GM03348 (cell line): ENCODE results near the gene DUSP16.
"Not testable (repeated sequence)": the region's sequence is repeated elsewhere in the genome, so short reads cannot be mapped to it uniquely, and the experiment has no call there.

Source experiments
- DNase-seq: peaks from one replicate; pipeline ENCODE4 v3.0.0; 2012; ENCODE audit warnings: low spot score

DUSP16 gene

GRCh38 chr12:12520273-12520672 lies 42.4 kb downstream of the DUSP16 start:
- no peak for DNase-seq

DNA sequence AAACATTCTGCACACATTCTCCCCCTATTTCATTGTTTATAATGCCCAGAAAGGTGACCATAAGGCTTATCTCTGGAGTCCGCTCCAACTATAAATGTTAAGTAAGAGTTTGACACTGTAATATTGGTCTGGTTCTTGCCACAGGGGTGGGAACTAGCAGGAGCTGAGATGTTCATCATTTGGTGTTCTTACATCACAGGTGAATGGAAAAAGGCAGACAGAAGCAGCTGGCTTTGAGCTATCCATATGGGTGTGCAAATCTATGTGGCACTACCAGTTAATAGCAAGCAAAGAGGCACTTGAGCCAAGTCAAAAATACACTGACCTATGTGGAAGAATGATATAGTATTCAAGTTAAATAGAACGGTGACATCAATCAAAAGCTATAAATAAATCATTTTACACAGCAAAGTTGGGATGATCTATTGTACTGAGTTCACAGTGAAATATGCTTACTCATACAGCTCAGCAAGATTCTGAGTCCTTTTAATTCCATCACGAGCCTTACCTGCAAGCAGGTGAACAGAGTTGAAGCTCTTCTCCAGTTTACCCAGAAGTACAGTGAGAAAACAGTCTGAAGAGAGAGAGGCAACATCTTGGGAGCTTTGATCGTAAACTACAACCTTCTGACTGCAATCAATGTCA lies 43.2 kb downstream of the DUSP16 start:
- DNase-seq = no peak

DNA sequence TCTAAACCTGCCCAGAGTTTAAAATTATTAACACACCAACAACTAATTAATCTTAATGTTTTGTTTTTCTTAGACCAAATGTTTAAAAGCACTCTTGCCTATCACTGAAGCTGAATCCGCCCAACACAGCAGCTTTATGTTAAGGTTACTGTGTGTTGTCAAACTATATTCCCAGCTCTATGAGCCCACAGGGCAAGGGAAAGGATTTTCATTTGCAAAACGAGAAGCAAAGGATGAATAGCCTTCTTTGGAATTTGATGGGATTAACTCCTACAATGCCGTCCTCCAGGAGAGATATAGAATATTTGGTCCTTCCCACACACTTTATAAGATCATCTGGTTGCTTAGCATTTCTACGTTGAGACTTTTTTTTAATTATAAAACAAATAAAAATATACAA lies 43.7 kb downstream of the DUSP16 start:
- DNase-seq = no peak

DNA sequence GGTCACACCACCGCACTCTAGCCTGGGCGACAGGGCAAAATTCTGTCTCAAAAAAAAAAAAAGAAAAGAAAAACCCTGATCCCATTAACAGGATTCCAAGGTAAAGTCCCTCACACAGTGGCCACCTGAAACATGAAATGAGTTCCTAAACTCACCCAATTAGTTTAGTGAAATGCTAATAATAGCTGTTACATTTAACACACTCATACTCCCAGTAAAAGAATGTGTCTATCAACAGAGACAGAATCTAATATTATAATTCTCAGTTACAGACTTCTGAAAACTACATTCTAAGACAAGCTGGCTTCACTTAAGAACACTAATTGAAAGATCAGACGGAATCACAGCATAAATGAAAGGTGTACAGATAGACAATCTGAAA lies 44.2 kb downstream of the DUSP16 start:
- DNase-seq = no peak

DNA sequence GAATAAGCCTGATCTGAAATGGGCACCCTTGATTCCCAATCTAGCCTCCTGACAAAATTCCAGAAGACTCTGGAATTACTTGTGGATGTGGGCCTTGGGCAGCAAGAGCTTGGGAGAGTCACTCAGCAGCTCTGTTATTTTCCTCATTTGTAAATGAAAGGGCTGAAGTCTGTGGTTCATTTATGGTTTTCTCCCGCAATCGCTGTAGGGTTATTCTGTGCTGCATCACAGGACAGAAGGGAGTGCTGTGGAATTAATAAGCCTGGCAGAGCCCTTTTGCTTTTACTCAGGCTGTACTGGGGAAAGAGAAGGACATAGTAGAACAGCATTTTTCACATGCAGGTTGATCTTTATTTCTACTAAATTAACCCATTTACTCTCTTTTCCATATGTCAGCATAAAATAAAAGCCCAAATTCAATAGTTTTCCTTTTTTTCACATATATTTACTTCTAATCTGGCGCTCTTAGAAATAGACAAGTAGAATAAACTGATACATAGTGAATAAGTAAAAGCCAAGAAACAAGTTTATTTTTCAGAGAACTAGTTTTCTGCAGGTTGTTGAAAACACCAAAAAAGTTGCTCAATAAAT lies 49.2 kb downstream of the DUSP16 start:
- no peak for DNase-seq

GRCh38 chr12:12511895-12512711 lies 50.6 kb downstream of the DUSP16 start:
- no peak for DNase-seq

DNA sequence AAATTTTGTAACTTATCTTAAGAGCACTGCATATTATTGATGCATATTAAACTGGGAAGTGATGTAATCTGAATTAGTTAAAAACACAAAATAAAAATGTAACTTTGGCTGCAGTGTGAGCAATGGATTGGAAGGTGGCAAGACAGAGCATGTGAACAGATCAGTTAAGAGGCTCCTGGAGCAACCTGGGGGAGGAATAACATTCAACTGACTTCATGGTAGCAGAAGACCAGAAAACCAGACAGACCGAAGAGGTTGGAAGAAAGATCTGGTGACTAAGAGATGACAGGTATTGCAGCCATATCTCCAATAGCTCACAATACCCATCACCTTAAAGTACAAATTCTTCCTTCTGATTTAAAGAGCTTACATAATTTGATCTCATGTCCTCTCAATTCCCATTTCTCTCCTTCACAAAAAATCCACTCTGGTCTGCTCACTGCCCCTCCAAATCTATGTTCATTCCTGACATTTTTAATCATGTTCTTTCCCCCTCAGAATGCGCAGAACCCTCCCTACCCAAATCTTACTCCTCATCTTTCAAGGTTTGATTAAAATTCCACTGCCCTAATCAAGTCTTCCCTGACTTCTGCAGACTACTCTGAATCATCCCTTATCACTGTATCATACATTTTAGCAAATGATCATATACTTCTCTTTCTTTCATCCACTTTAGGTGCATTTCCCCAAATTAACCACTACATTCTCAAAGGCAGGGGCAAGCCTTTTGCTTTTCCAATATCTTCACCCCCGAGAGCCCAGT lies 51.5 kb downstream of the DUSP16 start:
- no peak for DNase-seq

DNA sequence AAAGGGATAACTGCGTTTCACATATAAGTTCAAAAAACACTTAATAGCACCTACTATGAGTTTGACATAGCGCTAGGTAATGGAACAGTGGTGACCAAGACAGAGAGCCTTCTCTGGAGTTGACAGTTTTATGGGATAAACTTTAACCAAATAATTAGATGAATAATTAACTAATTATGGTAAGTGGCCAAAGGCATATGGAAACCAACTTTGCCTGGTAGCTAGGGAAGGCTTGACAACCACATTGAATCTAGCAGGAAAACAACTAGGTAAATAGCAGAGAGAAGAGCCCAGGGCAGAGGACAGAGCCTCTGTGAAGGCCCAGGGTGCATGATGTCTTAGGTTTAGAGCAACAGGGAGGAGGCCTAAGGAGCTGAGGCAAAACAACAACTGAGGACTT lies 52.1 kb downstream of the DUSP16 start:
- no peak for DNase-seq

DNA sequence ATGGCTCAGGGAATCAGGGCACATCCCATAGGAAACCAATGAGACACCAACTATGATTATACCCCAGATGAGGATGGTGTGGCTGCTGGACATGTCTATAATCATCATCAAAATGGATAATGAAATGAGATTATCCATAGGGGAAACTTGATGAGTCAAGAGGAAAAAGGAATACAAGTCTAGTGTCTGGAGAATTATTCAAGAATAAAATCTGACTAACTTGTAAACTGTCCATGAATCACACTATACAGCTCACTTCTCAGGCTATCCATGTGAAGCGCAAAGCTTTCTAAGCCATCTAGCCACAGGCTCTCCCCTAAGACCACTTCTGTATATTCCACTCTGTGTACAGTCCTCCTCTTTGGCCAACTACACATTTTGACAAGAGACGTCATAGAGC lies 52.5 kb downstream of the DUSP16 start:
- peak; percentile 33 for DNase-seq

DNA sequence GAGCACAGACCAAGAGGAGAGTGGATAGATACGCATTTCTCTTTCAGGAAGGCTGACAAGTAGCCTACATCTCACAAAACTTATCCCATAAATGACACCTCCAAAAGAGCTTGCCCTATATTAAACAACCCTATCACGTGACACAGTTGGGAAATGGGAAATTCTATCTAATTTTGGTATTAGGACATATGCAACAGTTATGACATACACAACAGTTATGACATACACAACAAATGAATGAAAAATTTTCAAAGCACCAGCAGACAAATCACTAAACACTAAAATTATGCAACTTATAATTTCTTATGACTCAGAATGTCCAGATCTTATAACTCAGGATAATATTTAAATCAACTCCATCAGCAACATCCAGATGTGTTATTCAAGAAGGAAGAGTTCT lies 54.1 kb downstream of the DUSP16 start:
- DNase-seq = peak; percentile 18

GRCh38 chr12:12507121-12507520 lies 55.5 kb downstream of the DUSP16 start:
- DNase-seq = no peak

DNA sequence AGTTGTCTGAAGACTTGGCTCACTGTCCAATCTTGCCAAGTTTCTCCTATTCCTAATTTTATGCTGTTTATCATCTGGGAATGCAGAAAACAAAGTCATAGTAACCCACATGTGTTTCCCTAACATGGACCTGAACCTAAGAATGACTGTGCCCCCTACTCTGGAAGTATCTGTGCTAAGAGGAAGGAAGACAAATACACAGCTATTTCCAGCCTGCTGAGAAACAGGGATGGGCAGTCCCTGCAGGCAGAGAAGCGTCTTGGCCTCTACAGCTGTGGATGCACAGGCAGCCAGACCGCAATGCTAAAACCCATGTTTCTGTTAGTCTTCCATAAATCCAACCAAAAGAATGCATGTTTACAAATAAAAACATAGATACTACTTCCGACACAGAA lies 56.2 kb downstream of the DUSP16 start:
- DNase-seq = peak; percentile 64

- DNase-seq = peak; percentile 78
Measured at GRCh38 chr12:12505544-12506495, 56.8 kb downstream of the DUSP16 start.

GRCh38 chr12:12503384-12504078 lies 59.1 kb downstream of the DUSP16 start:
- no peak for DNase-seq

DNA sequence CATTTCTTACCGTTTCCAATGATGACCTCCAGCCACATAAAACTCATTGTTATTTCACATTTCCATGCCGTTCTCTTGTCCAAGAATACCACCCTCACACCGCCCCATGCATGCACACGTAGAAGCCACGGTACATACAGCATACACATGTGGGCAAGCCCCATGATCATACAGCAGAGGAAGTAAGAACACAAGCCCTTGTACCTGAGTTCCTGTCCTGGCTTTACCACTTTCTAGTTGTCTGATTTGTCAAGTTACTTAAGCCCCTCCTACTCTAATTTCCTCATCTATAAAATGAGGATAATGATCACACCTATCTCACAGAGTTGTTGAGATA lies 59.9 kb downstream of the DUSP16 start:
- DNase-seq = no peak

DNA sequence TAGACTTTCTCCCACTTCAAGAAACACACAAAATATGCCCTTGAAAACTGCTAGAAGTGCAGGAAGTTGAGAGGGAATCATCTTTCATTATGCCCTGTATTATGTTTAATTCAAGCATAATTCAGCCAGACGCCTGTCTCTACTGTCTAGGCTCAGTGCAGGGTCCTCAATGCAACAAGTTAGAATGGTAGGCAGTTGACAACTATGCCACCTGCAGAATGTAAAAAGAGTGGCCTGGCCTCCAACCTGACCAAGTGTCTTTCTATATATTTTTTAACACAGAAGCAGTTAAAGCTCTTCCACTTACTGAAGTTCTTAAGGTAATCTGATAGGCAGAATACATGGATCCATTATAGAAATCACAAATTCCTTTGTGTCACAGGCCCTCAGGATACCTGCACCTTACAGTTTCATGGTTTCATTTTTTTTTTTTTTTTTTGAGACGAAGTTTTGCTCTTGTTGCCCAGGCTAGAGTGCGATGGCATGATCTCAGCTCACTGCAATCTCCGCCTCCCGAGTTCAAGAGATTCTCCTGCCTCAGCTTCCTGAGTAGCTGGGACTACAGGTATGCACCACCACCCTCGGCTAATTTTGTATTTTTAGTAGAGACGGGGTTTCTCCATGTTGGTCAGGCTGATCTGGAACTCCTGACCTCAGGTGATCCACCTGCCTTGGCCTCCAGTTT lies 60.4 kb downstream of the DUSP16 start:
- not testable (repeated sequence) for DNase-seq

- no peak for DNase-seq
Measured at GRCh38 chr12:12501121-12501520, 61.5 kb downstream of the DUSP16 start.

DNA sequence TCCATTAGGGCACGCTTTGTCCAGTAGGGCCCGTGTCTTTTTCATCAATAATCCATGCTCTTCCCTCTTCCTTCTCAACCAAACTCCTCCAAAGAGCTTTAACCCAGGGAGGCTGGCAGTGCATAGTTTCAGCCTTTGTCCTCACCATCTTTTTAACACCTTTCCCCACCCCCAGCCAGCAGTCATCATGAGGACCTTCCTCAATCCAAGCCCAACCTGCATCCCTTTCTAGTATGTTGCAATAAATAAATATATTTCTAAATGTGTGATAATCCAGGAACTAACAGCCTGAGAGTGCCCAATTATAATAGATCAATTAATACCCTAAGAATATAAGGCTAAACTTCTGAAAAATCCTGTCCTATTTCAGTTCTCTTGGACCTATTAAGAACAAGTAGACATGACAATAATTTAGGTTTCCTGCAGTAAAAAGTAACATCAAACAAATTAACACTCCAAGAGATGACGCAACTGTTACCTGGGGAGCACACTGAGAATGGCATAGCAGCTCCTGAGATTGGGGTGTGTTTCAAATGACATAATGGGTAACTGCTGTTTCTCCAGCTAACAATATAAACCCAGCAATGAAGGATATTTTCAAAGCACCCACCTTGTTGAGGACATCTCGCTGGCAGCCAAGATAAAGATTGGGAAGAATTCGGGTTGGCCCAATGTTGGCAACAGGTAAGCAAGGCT lies 62.6 kb downstream of the DUSP16 start:
- no peak for DNase-seq

DNA sequence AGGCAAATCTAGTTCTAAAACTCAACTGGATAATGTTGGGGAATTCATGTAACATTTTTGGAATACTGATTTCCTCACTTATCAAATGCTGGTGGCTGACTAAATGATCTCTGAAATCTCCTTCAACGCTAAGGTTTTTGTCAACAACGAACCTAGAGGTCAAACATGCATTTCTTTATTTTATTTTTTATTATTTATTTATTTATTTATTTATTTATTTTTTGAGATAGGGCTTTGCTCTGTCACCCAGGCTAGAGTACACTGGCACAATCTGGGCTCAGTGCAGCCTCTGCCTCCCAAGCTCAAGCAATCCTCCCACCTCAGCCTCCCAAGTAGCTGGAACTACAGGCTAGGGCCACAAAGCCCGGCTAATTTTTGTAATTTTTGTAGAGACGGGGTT lies 64.5 kb downstream of the DUSP16 start:
- no peak for DNase-seq

DNA sequence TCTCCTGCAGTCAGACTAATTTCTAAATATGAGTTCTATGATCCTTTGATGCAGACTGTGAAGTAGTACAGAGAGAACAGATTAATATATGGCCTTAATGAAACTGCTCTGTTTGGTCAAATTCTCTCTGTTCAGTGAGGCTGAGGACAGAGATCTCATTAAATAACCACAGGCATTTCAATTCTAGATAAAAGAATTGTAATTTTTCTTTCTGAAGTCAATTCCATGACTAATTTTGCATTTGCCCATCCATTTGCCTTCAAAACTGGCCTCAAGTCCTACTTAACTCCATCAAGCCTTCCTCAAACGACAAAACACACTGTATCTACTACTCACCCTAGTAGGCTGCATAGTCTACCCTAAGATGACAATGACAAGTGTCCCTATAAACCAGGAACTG lies 67.1 kb downstream of the DUSP16 start:
- DNase-seq = no peak
